Left cardiac atrium (tissue), 4 donors: Measurements from ENCODE around the gene ZIM2. TPM values are rescaled to one million over a fixed set of nuclear protein-coding genes. Genes with fewer than 3 reads are reported as not detected.

Source experiments
- ATAC-seq, 2 donors: fragments of 200-7000 bp; cut with Tn5 transposase; one replicate each; pipeline ENCODE4 v1.9.1; 2020; ENCODE audit warnings: mild to moderate bottlenecking in 2 of 2, moderate library complexity in 2 of 2
- DNase-seq: peaks from one replicate; pipeline ENCODE4 v3.0.0-alpha.2; 2020
- intact Hi-C, 2 donors: fragments of 100-400 bp; cut with DNase I; formaldehyde crosslinking; loops; one replicate each; pipeline versions ENCODE4 v1.14.1 to v1.15.1; 2022 to 2023
- total RNA-seq, 2 donors: library from RNA; stranded (reverse); fragmentation: NEBNext Ultra II Directional; extraction: Animal tissue kit (Norgen Biotek cat#: 25700); gene quantifications; one replicate each; pipeline ENCODE4 v1.2.1, GENCODE V29; 2021
- donor health status: DM: no; HTN: yes; CAD: no.
- donor health status: DM: no; HTN: yes; CAD: no; lungs with severe emphysema.
- donor health status: DM: yes; HTN: yes; CAD: no.
- donor health status: Dilated cardiomyopathy.

The ZIM2 gene
- total RNA-seq, 2 donors from 2014 or later, result not detected

DNA sequence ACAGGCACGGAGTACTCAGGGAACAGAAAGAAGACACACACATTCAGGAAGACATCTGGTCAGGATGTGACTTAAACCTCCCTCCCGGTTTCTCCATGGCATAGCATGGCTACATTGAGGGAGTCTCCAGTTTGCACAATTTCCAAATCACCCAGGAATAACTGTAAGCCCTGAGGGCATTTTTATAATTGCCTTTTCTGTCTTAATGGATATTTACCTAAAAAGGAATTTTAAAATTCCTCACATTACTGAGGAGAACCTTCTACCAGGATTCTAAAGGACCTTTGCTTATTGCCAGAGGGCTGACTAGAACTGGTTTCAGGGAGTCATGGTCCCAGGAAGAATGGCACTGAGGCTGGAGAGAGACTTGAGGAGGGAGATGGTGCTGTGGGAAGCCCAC is 21.4 kb downstream of the ZIM2 start:
- no peak for ATAC-seq
- no peak for DNase-seq
- intact Hi-C loops, result no loop called here

DNA sequence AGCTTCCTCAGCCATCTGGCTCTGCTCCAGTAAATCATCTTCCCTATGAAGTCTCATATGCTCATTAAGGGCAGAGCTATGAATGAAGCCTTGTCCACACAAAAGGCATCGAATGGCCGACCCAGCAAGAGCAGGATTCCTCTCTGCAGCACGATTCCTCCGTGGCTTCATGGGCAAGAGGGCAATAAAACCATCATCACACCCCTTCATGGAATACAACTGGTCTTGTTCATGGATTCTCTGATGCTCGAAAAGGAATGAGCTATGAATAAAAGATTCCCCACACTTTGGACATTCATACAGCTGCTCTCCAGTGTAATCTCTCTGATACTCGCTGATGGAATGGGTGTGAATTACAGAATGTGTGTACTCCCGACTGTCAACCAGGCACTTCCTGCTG is 25.9 kb downstream of the ZIM2 start:
- no peak for DNase-seq
- ATAC-seq, result no peak
- intact Hi-C loops, result no loop called here

DNA sequence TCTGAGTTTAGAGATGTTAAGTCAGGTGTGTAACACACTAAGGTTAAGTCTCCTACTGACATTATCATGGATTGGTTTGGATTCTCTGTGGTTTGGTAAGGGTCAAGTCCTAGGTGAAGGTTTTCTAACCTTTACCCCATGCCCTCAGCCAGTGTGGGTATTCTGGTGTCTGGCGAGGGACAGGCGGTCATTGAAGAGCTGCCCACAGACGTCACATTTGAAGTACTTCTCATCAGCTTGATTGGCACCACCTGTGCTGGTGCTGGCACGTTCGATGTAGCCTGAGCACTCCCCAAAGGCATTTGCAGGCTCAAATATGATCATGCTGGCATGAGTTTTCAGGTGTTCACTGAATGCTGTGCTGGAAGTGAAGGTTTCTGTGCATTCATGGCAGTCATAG is 27.0 kb downstream of the ZIM2 start:
- ATAC-seq, result no peak
- no peak for DNase-seq
- intact Hi-C loops, result no loop called here

DNA sequence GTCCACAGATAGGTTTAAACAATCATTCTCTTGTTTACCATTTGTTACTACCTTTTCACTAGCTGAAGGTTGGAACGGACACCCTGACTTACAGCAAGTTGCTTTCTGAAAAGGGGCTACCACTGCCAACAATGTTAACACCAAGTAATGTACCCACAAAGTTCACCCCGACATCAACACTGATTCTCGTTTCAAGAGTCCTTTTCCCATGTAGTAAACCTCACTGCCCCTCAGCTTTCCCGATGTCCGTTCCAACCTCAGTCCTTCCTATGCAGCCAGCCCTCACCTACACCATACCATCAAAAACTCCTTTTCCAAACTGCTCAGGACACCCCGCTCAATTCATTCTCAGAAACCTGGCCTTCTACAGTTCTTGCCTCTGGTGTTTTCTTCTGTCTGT is 29.0 kb downstream of the ZIM2 start:
- ATAC-seq, result no peak
- no peak for DNase-seq
- intact Hi-C loops, result no loop called here

DNA sequence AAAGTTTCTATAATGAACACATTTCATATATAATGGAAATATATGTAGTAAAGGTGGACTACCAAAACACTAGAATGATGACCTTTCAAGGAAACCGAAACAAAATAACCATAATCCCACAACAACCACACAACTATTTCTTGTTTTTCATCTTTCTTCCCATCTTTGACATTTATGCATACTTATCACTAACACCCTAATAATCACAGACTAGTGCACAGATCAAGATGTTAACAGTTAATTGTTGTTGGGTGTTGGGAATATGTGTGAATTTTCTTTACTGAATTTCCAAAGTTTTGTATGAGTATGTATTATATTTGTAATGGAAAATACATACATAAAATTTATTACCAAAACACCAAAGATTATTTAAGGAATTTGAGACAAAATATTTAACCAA is 30.3 kb downstream of the ZIM2 start:
- ATAC-seq, result no peak
- DNase-seq, result no peak
- intact Hi-C loops, result no loop called here

DNA sequence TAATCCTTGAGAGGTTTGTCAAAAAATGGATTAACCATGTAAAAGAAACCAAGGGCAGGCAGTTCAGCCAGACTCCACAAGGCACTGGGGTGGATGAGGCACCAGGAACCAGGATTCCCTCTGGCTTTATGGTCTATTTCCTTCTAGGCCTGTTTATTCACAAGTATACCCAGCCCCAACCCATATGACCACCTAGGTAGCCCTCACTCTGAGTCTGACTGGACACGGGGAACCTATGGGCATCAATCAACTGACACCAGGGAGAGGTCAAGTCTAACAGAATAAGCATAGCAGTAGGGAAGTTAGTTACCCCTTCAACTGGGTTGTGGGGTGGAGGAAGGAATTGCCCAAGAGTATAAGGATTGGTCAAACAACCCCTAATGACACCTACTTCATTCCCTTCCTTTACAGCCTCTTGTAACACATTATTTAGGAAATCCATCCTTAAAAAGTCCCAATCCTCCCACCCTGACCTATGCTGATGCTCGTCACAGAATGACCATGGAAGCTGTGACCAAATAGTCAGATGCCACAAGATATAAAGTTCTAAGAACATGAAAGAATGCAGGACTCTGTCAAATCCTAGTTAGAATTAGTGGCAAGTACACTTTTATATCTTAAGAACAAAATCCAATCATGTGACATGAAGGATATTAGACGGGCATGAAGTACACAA is 31.7 kb downstream of the ZIM2 start:
- DNase-seq (no peak), ATAC-seq (no peak)
- intact Hi-C loops, result no loop called here

DNA sequence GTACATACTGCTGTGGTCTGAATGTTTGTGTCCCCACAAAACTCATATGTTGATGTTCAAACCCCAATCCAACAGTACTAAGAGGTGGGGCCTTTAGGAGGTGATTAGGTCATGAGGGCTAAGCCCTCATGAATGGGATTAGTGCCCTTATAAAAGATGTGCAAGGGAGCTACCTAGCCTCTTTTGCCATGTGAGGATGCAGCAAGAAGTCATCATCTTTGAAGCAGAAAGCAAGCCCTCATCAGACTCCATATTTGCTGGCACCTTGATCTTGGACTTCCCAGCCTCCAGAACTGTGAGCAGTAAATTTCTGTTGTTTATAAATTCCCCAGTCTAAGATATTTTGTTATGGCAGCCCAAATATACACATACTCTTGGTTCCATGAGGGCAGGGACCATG is 33.9 kb downstream of the ZIM2 start:
- ATAC-seq (no peak), DNase-seq (no peak)
- intact Hi-C loops, result no loop called here

DNA sequence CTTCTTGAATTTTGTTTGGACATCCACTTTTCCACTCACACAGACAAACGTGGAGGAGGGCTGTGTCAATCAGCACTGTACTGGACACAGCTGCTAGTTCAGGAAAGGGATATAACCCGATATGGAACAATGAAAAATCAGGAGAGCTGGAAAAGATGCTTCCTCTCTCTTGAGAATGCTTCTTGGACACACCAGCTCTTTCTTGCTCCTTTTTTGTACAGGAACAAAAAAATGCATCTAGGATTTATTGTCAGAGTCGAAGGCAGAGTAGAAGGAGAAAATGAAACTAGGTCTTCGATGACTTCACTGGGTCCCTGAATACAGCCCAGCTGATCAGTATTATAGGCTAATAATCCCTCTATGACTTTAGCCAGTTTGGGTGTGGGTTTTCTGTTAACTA is 62.2 kb downstream of the ZIM2 start:
- ATAC-seq (no peak), DNase-seq (no peak)
- intact Hi-C loops, result no loop called here

DNA sequence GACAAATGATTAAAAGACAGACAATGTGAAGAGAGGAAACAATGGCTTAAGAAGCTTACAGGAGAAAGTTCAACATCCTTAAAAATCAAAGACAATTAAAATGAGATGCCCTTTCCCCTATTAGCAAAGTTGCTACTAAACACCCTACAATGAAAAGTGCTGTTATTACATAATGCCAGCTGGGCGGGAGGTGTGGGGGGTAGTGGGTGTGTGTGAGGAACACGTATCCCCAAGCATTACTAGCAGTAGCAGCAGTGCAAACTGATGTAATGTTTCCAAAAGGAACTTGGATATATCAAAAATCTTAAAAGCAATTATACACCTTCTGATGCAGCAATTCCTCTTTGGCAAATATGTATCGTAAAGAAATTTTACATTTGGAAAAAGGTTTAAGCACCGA is 70.9 kb downstream of the ZIM2 start:
- ATAC-seq, result no peak
- DNase-seq, result no peak
- intact Hi-C loops, result no loop called here

DNA sequence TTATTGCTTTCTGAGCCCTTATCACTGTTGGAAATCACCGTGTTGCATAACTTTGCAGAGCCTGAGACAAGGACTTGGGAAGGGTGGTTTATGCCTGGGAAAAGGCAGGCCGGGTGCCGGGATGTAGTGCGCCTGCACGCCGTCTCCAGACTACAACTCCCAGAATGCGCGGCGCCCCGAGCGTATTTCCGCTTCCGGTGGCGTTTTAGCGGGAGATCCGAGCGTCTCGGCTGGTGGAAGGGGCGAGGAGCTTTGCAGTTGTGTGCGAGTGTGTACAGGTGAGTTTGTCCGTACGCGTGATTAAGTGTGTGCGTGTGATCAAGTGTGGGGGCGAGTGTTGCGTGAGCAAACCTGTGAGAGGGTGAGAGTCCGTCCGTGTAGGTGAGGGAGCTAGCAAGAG is 75.4 kb downstream of the ZIM2 start:
- ATAC-seq, result peak; percentile 82 to 94
- peak; percentile 78 for DNase-seq
- intact Hi-C loops, result no loop called here

DNA sequence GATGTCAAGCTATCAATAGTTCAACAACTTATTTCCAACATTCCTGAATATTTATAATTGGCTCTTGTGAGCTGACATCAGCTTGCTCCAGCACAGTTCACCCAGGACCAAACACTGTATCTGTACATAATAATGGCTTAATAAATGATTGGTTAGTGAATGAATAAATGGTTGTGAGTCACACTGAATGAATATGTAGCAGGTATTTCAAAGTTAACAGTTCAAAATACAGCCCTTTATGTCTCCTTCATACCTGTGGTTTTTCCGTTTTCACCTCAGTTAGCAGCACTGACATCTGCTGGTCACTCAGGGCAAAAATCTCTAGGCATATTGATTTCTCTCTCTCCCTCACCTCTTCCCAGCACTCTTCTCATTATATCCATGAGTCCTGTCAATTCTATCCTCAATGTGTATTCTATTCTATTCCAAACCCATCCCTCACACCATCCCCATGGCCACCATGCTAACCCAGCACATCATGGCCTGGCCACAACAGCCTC is 76.3 kb downstream of the ZIM2 start:
- intact Hi-C loops, result no loop called here
- no peak for ATAC-seq
- DNase-seq, result no peak

DNA sequence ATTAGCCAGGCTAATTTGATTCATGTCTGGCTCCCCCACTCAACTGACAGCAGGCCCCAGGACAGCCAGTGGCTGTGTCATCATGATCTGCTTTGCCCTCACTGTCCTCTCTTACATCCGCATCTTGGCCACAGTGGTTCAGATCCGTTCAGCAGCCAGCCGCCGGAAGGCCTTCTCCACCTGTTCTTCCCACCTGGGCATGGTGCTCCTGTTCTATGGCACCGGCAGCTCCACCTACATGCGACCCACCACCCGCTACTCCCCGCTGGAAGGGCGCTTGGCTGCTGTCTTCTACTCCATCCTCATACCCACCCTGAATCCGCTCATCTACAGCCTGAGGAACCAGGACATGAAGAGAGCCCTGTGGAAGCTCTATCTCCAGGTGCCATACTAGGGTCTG is 79.7 kb downstream of the ZIM2 start:
- intact Hi-C loops, result no loop called here
- ATAC-seq (no peak), DNase-seq (no peak)

DNA sequence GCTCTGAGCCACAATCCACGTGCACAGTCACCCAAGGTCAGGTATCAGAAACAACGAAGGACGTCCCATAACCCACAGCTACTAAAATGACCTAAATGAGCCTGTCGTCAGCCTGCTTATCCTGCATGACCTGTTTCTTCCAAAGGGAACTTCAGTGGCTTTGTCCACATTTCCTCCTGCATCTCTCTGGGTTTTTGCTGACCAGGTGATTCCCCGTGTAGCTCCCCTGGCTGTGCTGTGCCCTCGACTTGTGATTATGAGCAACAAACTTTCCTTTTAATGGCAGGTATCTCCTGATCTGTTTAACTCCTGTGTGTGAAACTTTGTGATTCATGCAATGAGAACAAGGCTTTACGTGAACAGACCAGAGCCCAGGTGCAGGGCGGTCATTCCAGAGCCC is 81.0 kb downstream of the ZIM2 start:
- no peak for DNase-seq
- intact Hi-C loops, result no loop called here
- ATAC-seq, result no peak

DNA sequence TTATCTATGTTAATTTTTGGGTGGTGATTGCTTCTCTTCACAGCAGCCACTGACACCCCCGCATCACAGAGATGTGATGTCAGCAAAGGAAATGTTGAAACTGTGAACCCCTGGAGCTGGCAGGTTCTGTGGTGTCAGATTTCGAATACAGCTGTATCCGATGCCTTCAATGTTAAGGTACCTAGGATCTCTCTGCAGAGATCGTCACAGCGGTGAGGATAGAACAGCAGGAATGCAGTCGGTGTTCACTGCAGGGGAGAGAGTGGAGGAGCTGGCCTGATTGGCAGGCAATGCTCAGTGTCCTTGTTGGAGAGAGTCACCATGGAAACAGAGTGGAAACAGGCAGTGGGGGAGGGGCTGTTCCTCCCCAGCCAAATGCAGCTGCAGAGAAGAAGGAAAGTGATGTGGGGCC is 89.4 kb downstream of the ZIM2 start:
- intact Hi-C loops, result no loop called here
- DNase-seq (no peak), ATAC-seq (peak in 1 of 2 donors; percentile 67)

DNA sequence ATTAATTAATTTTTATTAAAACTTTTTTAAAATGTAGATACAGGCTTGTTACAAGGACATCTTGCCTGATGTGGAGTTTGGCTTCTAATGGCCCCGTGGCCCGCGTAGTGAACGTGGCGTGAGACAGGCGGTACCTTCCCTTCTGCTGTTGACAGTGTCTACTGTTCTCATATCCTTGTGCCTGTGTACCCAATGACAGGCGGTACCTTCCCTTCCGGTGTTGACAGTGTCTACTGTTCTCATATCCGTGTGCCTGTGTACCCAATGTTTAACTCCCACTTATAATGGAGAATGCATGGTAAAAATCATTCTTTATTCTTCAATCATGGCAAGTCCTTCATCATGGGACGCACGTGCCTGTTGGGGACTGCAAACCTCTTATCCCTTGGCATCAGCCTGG is 89.9 kb downstream of the ZIM2 start:
- DNase-seq, result no peak
- intact Hi-C loops, result no loop called here
- no peak for ATAC-seq

DNA sequence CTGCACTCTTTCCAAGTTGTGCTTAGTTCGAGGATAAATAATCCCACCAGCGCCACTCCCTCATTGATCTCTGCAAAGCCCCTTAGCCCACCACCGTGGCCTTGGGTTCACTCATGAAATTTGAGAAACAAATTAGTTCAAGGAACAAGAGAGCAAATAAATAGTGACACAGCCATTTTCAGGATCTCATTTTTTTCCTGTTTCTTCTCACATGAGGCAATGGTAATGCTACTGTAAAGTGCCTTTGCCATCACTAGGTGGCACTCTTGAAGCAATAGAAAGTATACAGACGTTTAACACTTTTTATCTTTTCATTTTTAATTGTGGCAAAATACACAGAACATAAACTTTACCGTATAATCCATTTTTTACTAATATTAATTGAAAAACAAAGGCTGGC is 92.1 kb downstream of the ZIM2 start:
- intact Hi-C loops, result loop anchor here in 1 of 2 donors (10.0 kb wide), 1 partner anchor 346 kb away; no protein-coding TSS in a partner anchor
- no peak for DNase-seq
- ATAC-seq, result peak in 1 of 2 donors; percentile 42

DNA sequence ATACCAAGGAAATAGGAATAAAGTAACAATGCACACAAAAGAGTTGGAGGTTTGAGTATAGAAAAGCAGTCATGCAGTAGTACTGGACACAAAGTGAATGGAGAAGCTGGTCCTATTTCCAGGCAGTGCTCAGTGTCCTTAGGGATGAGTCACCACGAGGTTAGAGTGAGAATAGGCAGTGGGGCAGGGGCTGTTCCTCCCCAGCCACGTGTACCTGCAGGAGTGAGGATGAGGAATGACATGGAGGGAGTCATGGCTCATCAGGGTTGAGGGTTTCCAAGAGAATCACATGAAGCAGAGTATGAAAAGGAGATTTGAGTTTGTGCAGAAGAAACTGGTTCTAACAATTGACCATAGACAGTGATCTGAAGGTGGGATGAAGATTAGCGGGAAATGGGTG is 94.2 kb downstream of the ZIM2 start:
- ATAC-seq, result no peak
- intact Hi-C loops, result loop anchor here in 1 of 2 donors (10.0 kb wide), 1 partner anchor 348 kb away; no protein-coding TSS in a partner anchor
- no peak for DNase-seq

DNA sequence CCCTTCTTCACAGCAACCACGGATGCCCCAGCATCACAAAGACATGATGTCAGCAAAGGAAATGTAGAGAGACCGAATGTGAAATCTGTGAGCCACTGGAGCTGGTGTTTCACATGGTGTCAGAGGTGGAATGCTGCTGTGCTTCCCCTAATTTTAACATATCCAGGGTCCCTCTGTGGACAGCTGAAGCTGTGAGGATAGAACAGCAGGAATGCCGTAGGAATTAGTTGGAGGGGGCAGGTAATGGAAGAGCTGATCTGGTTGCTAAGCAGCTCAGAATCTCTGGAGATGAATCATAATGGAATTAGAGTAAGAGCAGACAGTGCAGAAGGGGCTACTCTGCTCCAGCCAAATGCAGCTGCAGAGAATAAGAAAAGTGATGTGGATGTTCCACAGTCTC is 100.0 kb downstream of the ZIM2 start:
- ATAC-seq (no peak), DNase-seq (no peak)
- intact Hi-C loops, result loop anchor here in 1 of 2 donors (10.0 kb wide), 1 partner anchor 354 kb away; no protein-coding TSS in a partner anchor

DNA sequence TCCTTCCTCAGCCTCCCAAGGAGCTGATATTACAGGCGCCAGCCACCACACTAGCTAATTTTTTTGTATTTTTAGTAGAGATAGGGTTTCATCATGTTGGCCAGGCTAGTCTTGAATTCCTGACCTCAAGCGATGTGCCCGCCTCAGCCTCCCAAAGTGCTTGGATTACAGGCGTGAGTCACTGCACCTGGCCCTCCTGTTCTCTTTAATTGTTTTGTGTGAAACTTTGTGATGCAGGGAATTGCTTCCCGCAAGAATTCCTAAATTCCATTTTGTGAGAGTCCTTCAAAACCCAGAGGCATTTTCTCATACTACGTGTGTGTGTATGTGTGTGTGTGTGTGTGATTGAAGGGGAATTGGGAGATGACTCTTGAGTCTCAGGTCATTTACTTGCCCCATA is 104.0 kb downstream of the ZIM2 start:
- ATAC-seq (no peak), DNase-seq (no peak)
- intact Hi-C loops, result no loop called here

DNA sequence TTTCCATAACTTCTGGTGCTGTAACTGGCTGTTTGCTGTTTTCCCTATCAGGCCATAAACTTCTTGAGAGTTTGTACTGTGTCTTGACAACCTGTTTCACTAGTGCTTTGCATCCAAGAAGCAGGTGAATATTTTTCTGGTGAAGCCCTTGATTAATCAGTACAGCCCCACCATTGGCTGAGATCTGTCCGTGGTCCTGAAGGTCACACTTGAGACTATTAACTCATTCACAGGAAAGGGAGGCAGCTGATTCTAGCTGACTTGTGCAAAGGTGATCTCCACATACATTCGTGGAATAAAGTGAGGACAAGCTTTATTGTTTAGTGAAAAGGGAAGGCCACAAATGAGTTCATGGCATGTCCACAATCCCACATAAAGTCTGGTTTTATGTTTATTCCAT is 107.5 kb downstream of the ZIM2 start:
- intact Hi-C loops, result no loop called here
- ATAC-seq (no peak), DNase-seq (no peak)

DNA sequence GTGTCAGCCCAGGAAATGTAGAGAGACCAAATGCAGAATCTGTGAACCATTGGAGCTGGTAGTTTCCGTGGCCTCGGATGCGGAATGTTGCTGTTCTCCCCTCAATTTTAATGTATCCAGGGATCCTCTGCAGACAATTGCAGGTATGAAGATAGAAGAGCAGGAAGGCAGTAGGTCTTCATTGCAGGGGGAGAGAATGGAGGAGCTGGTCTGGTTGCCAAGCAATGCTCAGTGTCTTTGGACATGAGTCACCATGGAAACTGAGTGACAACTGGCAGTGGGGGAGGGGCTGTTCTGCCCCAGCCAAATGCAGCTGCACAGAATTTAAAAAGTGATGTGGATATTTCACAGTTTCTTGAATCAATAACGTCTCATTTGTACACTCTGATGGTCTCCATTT is 112.8 kb downstream of the ZIM2 start:
- intact Hi-C loops, result no loop called here
- DNase-seq, result no peak
- no peak for ATAC-seq
